HG03025 (cell line): ENCODE measurements around the gene KRT40.

Source experiments
- ATAC-seq: cut with Tn5 transposase; IDR thresholded peaks from one replicate; pipeline ENCODE4 v1.9.1; 2021; ENCODE audit warnings: mild to moderate bottlenecking, moderate library complexity; ENCODE audit not compliant: unreplicated experiment, low FRiP score

KRT40 gene

GRCh38 chr17:40984226-40984625 is at the start of gene KRT40:
KRT40 (minus strand) TSS chr17:40984326; CDS start chr17:40984273, 53 bp downstream.
- no peak for ATAC-seq

GRCh38 chr17:41029633-41030245 is 45.6 kb upstream of the KRT40 start, which contains the start of gene KRTAP1-4:
KRTAP1-4 (minus strand) TSS chr17:41030195; CDS start chr17:41030078, 117 bp downstream.
- no peak for ATAC-seq

GRCh38 chr17:41026715-41027471 is 42.8 kb upstream of the KRT40 start, which contains the start of gene KRTAP1-5:
KRTAP1-5 (minus strand) TSS chr17:41027208; CDS start chr17:41027155, 53 bp downstream.
- ATAC-seq, result no peak

- ATAC-seq, result no peak
These were observed 40.6 kb upstream of the KRT40 start for GRCh38 chr17:41024697-41025096.

DNA sequence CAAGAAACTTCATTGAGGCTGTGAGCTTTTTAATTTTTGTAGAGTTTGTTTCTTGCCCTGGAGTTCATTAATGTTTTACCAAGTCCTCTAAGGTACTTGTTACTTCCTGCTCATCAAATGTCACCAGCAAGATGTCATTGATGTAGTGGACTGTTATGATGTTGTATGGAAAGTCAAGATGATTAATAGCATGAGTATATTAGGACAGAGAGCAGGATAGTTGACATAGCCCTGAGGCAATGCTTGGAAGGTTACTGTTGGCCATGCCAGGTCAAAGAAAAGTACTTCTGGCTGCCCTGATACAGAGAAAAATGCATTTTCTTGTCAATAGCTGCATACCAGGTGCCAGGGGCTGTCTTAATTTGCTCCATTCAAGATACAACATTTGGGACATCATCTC is 36.2 kb upstream of the KRT40 start:
- no peak for ATAC-seq

DNA sequence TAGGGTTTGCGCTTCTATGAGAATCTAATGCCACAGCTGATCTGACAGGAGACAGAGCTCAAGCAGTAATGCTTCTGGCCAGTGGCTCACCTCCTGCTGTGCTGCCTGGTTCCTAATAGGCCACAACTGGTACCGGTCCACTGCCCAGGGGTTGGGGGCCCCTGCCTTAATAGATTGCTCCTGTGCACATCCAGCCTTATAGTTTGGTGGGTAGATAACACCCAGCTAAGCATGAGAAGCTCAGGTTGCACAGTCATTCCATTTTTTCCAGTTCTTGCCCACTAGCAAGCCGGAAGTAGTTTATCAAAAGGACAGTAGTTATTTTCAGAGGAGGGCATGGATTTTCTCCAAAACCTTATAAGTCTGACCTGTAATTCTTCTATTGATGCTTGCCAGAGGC is 35.3 kb upstream of the KRT40 start:
- ATAC-seq, result no peak

- ATAC-seq, result no peak
These were observed 34.4 kb upstream of the KRT40 start for GRCh38 chr17:41018541-41018940.

GRCh38 chr17:41016578-41017215 is 32.6 kb upstream of the KRT40 start:
- ATAC-seq, result no peak

DNA sequence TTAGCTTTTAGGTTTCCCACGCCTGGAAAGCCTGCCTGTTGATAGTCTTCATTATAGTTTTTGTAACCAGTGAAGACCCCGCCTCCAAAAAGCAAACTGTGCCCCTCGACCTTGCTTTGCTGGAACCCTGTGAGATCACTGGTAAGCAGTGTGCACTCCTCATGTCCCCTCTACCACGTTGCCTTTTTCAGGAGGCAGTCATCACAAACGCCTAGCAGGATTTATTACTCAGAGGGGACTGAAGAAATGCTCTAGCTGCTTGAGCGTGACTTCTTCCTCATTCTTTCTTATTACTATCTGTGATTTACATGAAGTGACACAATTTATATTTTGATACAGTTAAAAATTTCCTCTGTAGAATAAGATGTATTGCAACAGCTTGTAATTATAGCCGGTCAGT is 31.3 kb upstream of the KRT40 start:
- ATAC-seq, result no peak

DNA sequence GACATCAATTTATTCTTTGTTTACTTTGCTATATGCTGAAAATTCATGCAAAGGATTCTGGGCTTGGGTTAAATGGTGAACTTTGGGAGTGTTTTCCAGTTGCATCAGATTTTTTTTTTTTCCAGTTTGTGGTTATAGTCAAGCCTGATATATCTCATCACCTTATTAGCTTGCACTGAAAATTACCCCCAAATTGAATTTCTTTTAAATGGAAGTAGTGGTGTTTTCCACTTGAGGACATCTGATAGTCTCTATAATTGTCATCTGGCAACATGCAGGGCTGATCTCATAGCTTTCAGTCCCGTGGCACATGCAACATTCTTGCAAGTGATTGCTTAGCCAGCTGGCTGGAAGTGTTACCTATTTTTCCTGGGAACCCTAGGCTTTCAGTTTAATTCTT is 29.5 kb upstream of the KRT40 start:
- ATAC-seq, result no peak

- no peak for ATAC-seq
These were observed 29.1 kb upstream of the KRT40 start for GRCh38 chr17:41013181-41013580.

DNA sequence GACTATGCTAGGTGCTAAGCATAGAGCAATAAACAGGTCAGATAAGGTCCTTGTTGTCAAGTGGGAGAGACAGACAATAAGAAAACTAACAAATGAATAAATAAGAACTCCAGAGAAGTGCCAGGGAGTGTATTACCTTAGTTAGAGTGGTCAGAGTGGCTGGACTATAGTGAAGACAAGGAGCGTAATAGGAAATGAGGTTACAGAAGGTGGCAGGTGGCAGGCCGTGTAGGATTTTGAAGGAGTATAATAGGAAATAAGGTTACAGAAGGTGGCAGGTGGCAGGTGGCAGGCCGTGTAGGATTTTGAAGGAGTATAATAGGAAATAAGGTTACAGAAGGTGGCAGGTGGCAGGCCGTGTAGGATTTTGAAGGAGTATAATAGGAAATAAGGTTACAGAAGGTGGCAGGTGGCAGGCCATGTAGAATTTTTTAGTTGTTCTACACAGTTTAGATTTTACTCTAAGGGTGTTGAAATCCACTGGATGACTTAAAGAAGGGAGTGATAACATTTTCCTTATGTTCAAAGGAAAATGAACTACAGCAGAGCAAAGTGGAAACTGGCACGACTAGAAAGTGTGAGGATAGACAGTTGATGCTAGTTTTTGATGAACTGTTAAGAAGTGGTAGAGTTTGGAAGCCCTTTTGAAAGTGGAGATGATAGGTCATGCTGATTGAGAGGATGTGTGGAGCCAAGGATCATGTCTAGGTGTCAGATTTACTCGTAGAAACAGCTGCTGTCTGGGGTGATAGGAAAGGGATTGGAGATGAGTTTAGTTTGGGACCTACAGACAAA is 28.4 kb upstream of the KRT40 start:
- no peak for ATAC-seq

DNA sequence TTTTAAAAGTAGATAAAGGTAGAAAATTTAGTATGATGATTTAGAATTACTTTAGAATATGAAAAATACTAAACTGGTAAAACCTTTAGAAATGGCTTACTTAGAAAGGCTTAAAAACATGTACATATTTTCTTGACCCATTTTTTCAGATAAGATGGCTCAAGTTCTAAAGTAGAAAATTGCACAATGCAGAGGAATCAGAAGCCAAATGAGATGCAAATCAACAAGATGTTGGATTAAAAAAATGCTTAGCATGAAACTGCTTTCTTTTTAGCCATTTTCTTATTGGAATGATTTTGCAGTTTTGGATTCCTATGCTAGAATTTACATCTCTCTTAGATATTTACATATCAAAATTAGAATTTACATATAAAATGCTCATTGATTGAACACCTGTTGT is 26.3 kb upstream of the KRT40 start:
- ATAC-seq, result no peak

DNA sequence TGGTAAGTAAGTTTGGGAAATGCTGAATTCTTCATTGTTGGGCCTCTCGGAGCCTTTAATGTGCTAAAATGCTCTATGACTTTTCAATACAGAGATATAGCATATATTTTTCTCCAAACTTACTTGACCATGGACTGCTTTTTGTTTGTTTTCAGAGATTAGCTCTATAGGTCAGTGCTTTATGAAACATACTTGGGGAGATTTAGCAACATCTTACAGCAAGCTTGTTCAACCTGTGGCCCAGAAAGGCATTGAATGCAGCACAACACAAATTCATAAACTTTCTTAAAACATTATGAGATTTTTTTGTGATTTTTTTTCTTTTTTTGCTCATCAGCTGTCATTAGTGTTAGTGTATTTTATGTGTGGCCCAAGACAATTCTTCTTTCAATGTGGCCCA is 25.8 kb upstream of the KRT40 start:
- ATAC-seq, result no peak

- ATAC-seq, result no peak
These were observed 25.2 kb upstream of the KRT40 start for GRCh38 chr17:41009301-41009760.

DNA sequence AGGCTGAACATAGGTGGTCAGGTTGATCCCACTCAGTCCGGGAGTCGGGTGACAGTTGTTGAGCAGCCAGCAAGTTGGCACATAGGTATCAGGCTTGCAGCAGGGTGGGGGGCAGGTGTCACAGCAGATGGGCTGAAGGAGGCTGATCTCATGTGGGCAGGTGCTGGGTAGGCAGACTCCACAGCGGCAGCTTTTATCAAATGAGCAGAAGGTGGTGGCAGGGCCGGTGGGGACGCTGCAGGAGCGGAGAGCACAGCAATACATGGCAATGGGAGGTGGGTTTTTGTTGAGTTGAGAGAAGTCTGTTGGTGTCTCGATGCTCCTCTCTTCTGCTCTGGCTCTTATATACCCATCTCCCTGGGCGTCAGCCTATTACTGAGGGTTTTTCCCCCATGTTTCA is 24.7 kb upstream of the KRT40 start, which contains the start of gene KRTAP3-1:
Gene KRTAP3-1 (minus strand): TSS at position 318 of the 400 bp plus-strand sequence. CDS start 54 bp downstream, at position 264.
- no peak for ATAC-seq

- ATAC-seq, result no peak
These were observed 20.3 kb upstream of the KRT40 start for GRCh38 chr17:41004397-41004796.

- no peak for ATAC-seq
These were observed 19.8 kb upstream of the KRT40 start for GRCh38 chr17:41003926-41004325.

DNA sequence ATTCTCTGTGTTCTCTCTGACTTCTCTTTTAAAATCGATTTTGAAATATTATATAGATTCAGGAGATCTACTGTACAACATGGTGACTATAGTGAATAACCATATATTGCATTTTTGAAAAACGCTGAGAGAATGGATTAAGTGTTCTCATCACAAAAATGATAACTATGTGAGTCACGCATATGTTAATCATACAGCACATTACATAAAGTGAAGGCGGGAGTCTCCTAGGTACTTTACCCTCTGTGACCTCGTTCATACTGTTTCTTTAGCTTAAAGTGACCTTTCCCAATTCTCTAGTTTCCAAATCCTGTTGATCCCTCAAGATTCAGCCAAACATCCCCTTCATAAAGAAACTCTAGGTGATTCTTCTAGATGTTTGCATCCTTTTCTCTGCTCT is 18.7 kb upstream of the KRT40 start:
- ATAC-seq, result no peak

- no peak for ATAC-seq
These were observed 17.7 kb upstream of the KRT40 start for GRCh38 chr17:41001795-41002194.
